ENCODE measurements around the gene FRA10AC1.
A peak's percentile ranks its signal among the peaks of the same experiment; 100 is the strongest.
"Not testable (repeated sequence)": the region's sequence is repeated elsewhere in the genome, so short reads cannot be mapped to it uniquely, and the experiment has no call there.

FRA10AC1 gene

DNA sequence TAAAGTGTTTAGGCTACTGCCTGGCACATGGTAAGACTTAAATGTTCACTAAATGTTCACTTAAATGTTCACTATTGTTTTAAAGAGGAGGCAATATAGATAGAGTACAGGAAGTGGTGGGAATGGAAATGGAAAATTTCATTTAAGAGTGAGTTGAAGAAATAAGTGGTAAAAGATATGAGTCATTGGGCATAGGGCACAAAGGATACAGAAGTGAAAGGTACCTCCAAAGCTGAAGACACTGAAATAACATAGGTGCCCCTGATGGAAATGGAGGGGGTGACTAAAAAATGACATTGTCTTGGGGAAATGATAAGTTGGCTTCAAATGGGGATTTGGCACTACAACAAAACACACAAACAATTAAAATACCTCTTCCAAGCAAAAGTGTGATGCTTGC is 5.2 kb upstream of the FRA10AC1 start:
- POLR2A ChIA-PET = no interaction called here
- CTCF ChIA-PET = interaction anchor here (0.9 to 1.4 kb wide), 2 partner anchors 13 kb away, joined by 3 to 5 read pairs; no protein-coding TSS in a partner anchor
- TF ChIP-seq, protein P1, sequence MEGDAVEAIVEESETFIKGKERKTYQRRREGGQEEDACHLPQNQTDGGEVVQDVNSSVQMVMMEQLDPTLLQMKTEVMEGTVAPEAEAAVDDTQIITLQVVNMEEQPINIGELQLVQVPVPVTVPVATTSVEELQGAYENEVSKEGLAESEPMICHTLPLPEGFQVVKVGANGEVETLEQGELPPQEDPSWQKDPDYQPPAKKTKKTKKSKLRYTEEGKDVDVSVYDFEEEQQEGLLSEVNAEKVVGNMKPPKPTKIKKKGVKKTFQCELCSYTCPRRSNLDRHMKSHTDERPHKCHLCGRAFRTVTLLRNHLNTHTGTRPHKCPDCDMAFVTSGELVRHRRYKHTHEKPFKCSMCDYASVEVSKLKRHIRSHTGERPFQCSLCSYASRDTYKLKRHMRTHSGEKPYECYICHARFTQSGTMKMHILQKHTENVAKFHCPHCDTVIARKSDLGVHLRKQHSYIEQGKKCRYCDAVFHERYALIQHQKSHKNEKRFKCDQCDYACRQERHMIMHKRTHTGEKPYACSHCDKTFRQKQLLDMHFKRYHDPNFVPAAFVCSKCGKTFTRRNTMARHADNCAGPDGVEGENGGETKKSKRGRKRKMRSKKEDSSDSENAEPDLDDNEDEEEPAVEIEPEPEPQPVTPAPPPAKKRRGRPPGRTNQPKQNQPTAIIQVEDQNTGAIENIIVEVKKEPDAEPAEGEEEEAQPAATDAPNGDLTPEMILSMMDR (IDR thresholded peaks at IDR 0.05; ENCODE audit: control extremely low read depth, extremely low read depth, low read depth, missing control alignments) = no peak

GRCh38 chr10:93704451-93704850 is 2.1 kb upstream of the FRA10AC1 start:
- TF ChIP-seq, protein P1 (IDR thresholded peaks at IDR 0.05; ENCODE audit: control extremely low read depth, extremely low read depth, low read depth, missing control alignments) = no peak
- DNase-seq (ENCODE audit: extremely low spot score) = no peak
- POLR2A ChIA-PET = no interaction called here
- CTCF ChIA-PET = interaction anchor here (1.8 to 2.0 kb wide), 2 partner anchors 15 to 111 kb away, joined by 4 to 6 read pairs; no protein-coding TSS in a partner anchor

More for the DNA sequence above, 5.2 kb upstream of the FRA10AC1 start:
- no peak for DNase-seq (ENCODE audit: extremely low spot score)

- TF ChIP-seq, protein P1 (IDR thresholded peaks at IDR 0.05; ENCODE audit: control extremely low read depth, extremely low read depth, low read depth, missing control alignments) = no peak
- DNase-seq (ENCODE audit: extremely low spot score) = no peak
- CTCF ChIA-PET = interaction anchor here (2.0 kb wide), 1 partner anchor 112 kb away, joined by 4 read pairs; no protein-coding TSS in a partner anchor
- POLR2A ChIA-PET = no interaction called here
These were observed 1.4 kb upstream of the FRA10AC1 start for GRCh38 chr10:93703841-93704240.

DNA sequence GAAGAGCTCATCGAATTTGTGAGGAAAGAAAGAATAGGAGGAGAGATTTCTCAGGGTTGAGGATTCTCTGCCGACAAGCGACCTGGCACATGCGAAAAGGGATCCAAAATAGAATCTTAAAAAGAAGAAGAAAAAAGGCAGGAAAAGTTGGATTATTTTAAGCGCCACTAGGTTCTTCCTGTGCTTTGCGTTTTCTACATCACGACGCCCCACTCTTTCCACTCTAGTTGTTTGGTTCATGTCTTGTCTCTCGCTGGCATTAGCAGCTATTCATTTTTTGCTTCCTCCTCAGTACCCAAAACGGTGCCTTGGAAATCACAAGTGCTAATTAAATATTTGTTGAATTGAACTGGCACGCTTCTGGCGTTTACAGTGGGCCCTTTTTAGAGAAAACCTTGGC is 674 bp upstream of the FRA10AC1 start:
- DNase-seq (ENCODE audit: extremely low spot score) = no peak
- POLR2A ChIA-PET = interaction anchor here (1.1 kb wide), 1 partner anchor 12 kb away, joined by 4 read pairs; no protein-coding TSS in a partner anchor
- CTCF ChIA-PET = interaction anchor here (0.9 to 2.9 kb wide), 5 partner anchors 12 to 148 kb away, joined by 3 to 10 read pairs (median 8); no protein-coding TSS in a partner anchor
- TF ChIP-seq, protein P1 (IDR thresholded peaks at IDR 0.05; ENCODE audit: control extremely low read depth, extremely low read depth, low read depth, missing control alignments) = no peak

- DNase-seq (ENCODE audit: extremely low spot score) = no peak
These were observed 554 bp downstream of the FRA10AC1 start for GRCh38 chr10:93701866-93702209.

GRCh38 chr10:93697207-93697606 is 5.2 kb downstream of the FRA10AC1 start:
- DNase-seq (ENCODE audit: extremely low spot score) = no peak
- TF ChIP-seq, protein P1 (IDR thresholded peaks at IDR 0.05; ENCODE audit: control extremely low read depth, extremely low read depth, low read depth, missing control alignments) = peak; percentile 4
- CTCF ChIA-PET = interaction anchor here (2.5 kb wide), 1 partner anchor 18 kb away, joined by 10 read pairs; no protein-coding TSS in a partner anchor
- POLR2A ChIA-PET = no interaction called here

More at GRCh38 chr10:93701866-93702209, 554 bp downstream of the FRA10AC1 start:
- TF ChIP-seq, protein P1 (IDR thresholded peaks at IDR 0.05; ENCODE audit: control extremely low read depth, extremely low read depth, low read depth, missing control alignments) = no peak
- ChIA-PET POLR2A (interaction anchor here (1.1 kb wide), 1 partner anchor 13 kb away, joined by 4 read pairs; no protein-coding TSS in a partner anchor), CTCF (interaction anchor here (0.9 to 2.9 kb wide), 7 partner anchors 11 to 326 kb away, joined by 3 to 10 read pairs (median 5); no protein-coding TSS in a partner anchor)

DNA sequence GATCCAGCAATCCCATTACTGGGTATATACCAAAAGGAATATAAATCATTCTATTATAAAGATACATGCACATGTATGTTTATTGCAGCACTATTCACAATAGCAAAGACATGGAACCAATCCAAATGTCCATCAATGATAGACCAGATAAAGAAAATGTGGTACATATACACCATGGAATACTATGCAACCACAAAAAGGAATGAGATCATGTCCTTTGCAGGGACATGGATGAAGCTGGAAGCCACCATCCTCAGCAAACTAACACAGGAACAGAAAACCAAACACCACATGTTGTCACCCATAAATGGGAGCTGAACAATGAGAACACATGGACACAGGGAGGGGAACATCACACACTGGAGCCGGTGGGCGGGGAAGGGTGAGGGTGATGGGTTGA is 5.8 kb downstream of the FRA10AC1 start:
- POLR2A ChIA-PET; DNase-seq (ENCODE audit: extremely low spot score): not testable (repeated sequence)
- CTCF ChIA-PET = interaction anchor here (2.5 kb wide), 1 partner anchor 18 kb away, joined by 10 read pairs; no protein-coding TSS in a partner anchor

Data from GM10248 (cell line).